Heart right ventricle (tissue), 16 donors: Measurements from ENCODE around the gene BTBD8. TPM values are rescaled to one million over a fixed set of nuclear protein-coding genes. Genes with fewer than 3 reads are reported as not detected.

Experiments
- ATAC-seq, 8 donors: fragments of 200-7000 bp; cut with Tn5 transposase; one replicate each; pipeline ENCODE4 v1.9.1; 2020; ENCODE audit warnings: mild to moderate bottlenecking in 8 of 8, moderate library complexity in 8 of 8, moderate number of reproducible peaks in 1 of 8
- DNase-seq, 2 donors: peaks; one replicate each; pipeline ENCODE4 v3.0.0-alpha.2; 2020
- H3K27ac ChIP-seq, 10 donors: fragments of 200-600 bp; sonication (generic) in 2 of 10; one replicate each; pipeline versions ENCODE4 v1.5.0 to v1.8.0; 2020 to 2022; ENCODE audit warnings: mild to moderate bottlenecking in 3 of 10
- H3K27me3 ChIP-seq, 7 donors: fragments of 200-600 bp; one replicate each; pipeline ENCODE4 v1.8.0; 2021 to 2022; ENCODE audit warnings: mild to moderate bottlenecking in 2 of 7
- H3K36me3 ChIP-seq, 9 donors: fragments of 200-600 bp; sonication (generic) in 1 of 9; one replicate each; pipeline versions ENCODE4 v1.5.0 to v1.8.0; 2020 to 2022; ENCODE audit warnings: mild to moderate bottlenecking in 2 of 9
- H3K4me1 ChIP-seq, 9 donors: fragments of 200-600 bp; sonication (generic) in 1 of 9; one replicate each; pipeline versions ENCODE4 v1.5.0 to v1.8.0; 2020 to 2022; ENCODE audit warnings: mild to moderate bottlenecking in 4 of 9
- H3K4me3 ChIP-seq, 10 donors: fragments of 200-600 bp; sonication (generic) in 2 of 10; one replicate each; pipeline versions ENCODE4 v1.5.0 to v1.8.0; 2020 to 2022; ENCODE audit warnings: mild to moderate bottlenecking in 7 of 10, moderate library complexity in 2 of 10
- H3K9me3 ChIP-seq, 11 donors: fragments of 200-600 bp in 10 of 11; sonication (generic) in 2 of 11; one replicate each; pipeline versions ENCODE4 v1.5.0 to v1.8.0; 2013 to 2022; ENCODE audit warnings: mild to moderate bottlenecking in 2 of 11, control low read depth in 1 of 11, moderate library complexity in 1 of 11
- CTCF ChIP-seq, 9 donors: fragments of 200-600 bp; sonication (generic) in 2 of 9; IDR thresholded peaks; one replicate each; pipeline versions ENCODE4 v1.5.0 to v1.8.0; 2021 to 2022; ENCODE audit warnings: antibody characterized with exemption in 9 of 9, mild to moderate bottlenecking in 5 of 9, moderate library complexity in 1 of 9
- WGBS, 2 donors: extraction: QIAGEN DNeasy Blood & Tissue Kit; methylation state at CpG; one replicate each; pipeline ENCODE4 v1.1.7; 2013; ENCODE audit warnings: inconsistent platforms in 1 of 2; 5-methylcytosine and 5-hydroxymethylcytosine counted together
- intact Hi-C, 10 donors: fragments of 100-400 bp; cut with DNase I; formaldehyde crosslinking; loops; one replicate each; pipeline versions ENCODE4 v1.11.1 to v1.14.2; 2022
- polyA plus RNA-seq, 2 donors: library from polyadenylated mRNA; stranded (reverse); fragments of 200-250 nt; gene quantifications; one replicate each; pipeline ENCODE4 v1.2.3, GENCODE V29; 2013
- total RNA-seq, 10 donors: library from RNA; stranded (reverse); fragmentation: NEBNext Ultra II Directional in 3 of 10; extraction: Animal tissue kit (Norgen Biotek cat#: 25700) in 3 of 10; gene quantifications; one replicate each; pipeline versions ENCODE4 v1.2.1 to v1.2.4, GENCODE V29; 2021 to 2023
- donor health status: Arrhythmogenic right ventricular cardiomyopathy.
- donor health status: ischemic (EF 13 %, LVEDD 7.1; RV severe dilation, severe dysfunction).
- donor health status: healthy with polysubstance abuse.
- donor health status: DM: no; HTN: yes; CAD: no.
- donor health status: DM: no; HTN: no; CAD: no.
- donor health status: ischemic (EF 25% LVEDD 6.9; RV normal size, moderate dysfunction).
- donor health status: ischemic (EF 25% LVEDD 5.7; RV mildly dilated, moderate dysfunction).
- donor health status: healthy.
- donor health status: DM: yes; HTN: yes; CAD: no.
- donor health status: Ischemic cardiomyopathy.
- donor health status: ischemic (EF 35%, LVEDD 5.7; RV mildly dilated, moderate dysfunction).
- donor health status: nonischemic (EF 11% LVEDD 7.7; RV severe dilation, severe dysfunction).
- donor health status: DM: yes; HTN: yes; CAD: no.
- donor health status: PGD.
- donor health status: ischemic (EF 29% LVEDD 5.4; RV normal size, mild dysfunction).
- donor health status: nonischemic (EF 23%, LVEDD 6.1; RV moderate dilation, normal function).

BTBD8 gene
- total and polyA plus RNA-seq, 12 donors = 0.30 to 6.1 (median 4.1) TPM

GRCh38 chr1:92203105-92203504, 123.0 kb downstream of the BTBD8 start:
- Histone ChIP-seq H3K27me3 (no peaks in the 10 kb centered on the region), H3K36me3 (no peaks in the 10 kb centered on the region), H3K9me3 (peaks cover 0 to 16% (median 4%) of the 10 kb centered on the region in 11 donors), H3K27ac (no peak overlapping the region), H3K4me3 (no peak overlapping the region), H3K4me1 (no peaks in the 10 kb centered on the region)
- no peak for ATAC-seq
- no peak for DNase-seq
- intact Hi-C loops = no loop called here
- no peak for TF ChIP-seq CTCF (IDR thresholded peaks at IDR 0.05)

GRCh38 chr1:92210701-92211100, 130.6 kb downstream of the BTBD8 start:
- intact Hi-C loops = no loop called here
- no peaks in the 10 kb centered on the region for H3K4me1 ChIP-seq
- no peak overlapping the region for H3K27ac ChIP-seq
- ATAC-seq (no peak), DNase-seq (no peak)
- TF ChIP-seq CTCF (IDR thresholded peaks at IDR 0.05) = no peak
- no peaks in the 10 kb centered on the region for H3K27me3 ChIP-seq
- peaks cover 0 to 16% (median 4%) of the 10 kb centered on the region in 11 donors for H3K9me3 ChIP-seq
- H3K36me3 ChIP-seq = no peaks in the 10 kb centered on the region
- H3K4me3 ChIP-seq = no peak overlapping the region
- 61 to 69% methylated on average over 2 of the region's 2 CpGs for WGBS, 2 donors

- H3K9me3 ChIP-seq = peaks cover 0 to 14% (median 4%) of the 10 kb centered on the region in 11 donors
- no peaks in the 10 kb centered on the region for H3K36me3 ChIP-seq
- TF ChIP-seq CTCF (IDR thresholded peaks at IDR 0.05) = no peak
- intact Hi-C loops = no loop called here
- no peak overlapping the region for H3K4me3 ChIP-seq
- H3K27me3 ChIP-seq = no peaks in the 10 kb centered on the region
- 85 to 91% methylated on average over 2 of the region's 2 CpGs for WGBS, 2 donors
- no peak for ATAC-seq
- H3K4me1 ChIP-seq = no peaks in the 10 kb centered on the region
- no peak overlapping the region for H3K27ac ChIP-seq
- DNase-seq = no peak
Measured at GRCh38 chr1:92211166-92211565, 131.0 kb downstream of the BTBD8 start.

GRCh38 chr1:92217721-92218120, 137.6 kb downstream of the BTBD8 start, which contains the start of gene C1orf146:
Gene C1orf146 (plus strand): TSS chr1:92217915. CDS start chr1:92231421, 13,506 bp downstream.
- Histone ChIP-seq H3K4me1 (no peaks in the 10 kb centered on the region), H3K4me3 (no peak within 1 kb of the TSS), H3K27me3 (no peaks in the 10 kb centered on the region), H3K27ac (no peak within 1 kb of the TSS), H3K9me3 (no peaks in the 10 kb centered on the region), H3K36me3 (no peaks in the 10 kb centered on the region)
- no peak for DNase-seq
- intact Hi-C loops = no loop called here
- ATAC-seq = no peak
- 94 to 96% methylated on average over 27 of the region's 27 CpGs for WGBS, 2 donors
- TF ChIP-seq CTCF (IDR thresholded peaks at IDR 0.05) = no peak
